HG02943 (cell line): ENCODE data around the gene NOS1AP.

Experiments
- ATAC-seq: cut with Tn5 transposase; IDR thresholded peaks from one replicate; pipeline ENCODE4 v1.9.1; 2021; ENCODE audit warnings: mild to moderate bottlenecking, low read depth, moderate library complexity; ENCODE audit not compliant: unreplicated experiment

NOS1AP gene

GRCh38 chr1:162235241-162235800 is 165.8 kb downstream of the NOS1AP start:
- ATAC-seq = no peak

GRCh38 chr1:162236201-162236600 is 166.7 kb downstream of the NOS1AP start:
- ATAC-seq = no peak

- ATAC-seq = no peak
These were observed 167.1 kb downstream of the NOS1AP start for GRCh38 chr1:162236618-162237017.

- ATAC-seq = no peak
These were observed 171.1 kb downstream of the NOS1AP start for GRCh38 chr1:162240577-162240976.

GRCh38 chr1:162242804-162243203 is 173.3 kb downstream of the NOS1AP start:
- no peak for ATAC-seq

GRCh38 chr1:162248854-162249535 is 179.5 kb downstream of the NOS1AP start:
- no peak for ATAC-seq

- ATAC-seq = no peak
These were observed 180.7 kb downstream of the NOS1AP start for GRCh38 chr1:162250004-162250730.

- no peak for ATAC-seq
These were observed 181.6 kb downstream of the NOS1AP start for GRCh38 chr1:162251102-162251501.

- no peak for ATAC-seq
These were observed 182.7 kb downstream of the NOS1AP start for GRCh38 chr1:162252214-162252613.

- no peak for ATAC-seq
These were observed 184.3 kb downstream of the NOS1AP start for GRCh38 chr1:162253790-162254189.

- ATAC-seq = no peak
These were observed 186.8 kb downstream of the NOS1AP start for GRCh38 chr1:162256287-162256686.

- ATAC-seq = no peak
These were observed 188.9 kb downstream of the NOS1AP start for GRCh38 chr1:162258394-162258793.

GRCh38 chr1:162259894-162260455 is 190.5 kb downstream of the NOS1AP start:
- ATAC-seq = no peak

- ATAC-seq = no peak
These were observed 194.6 kb downstream of the NOS1AP start for GRCh38 chr1:162264108-162264507.

GRCh38 chr1:162265983-162266382 is 196.5 kb downstream of the NOS1AP start:
- ATAC-seq = no peak

- ATAC-seq = no peak
These were observed 200.7 kb downstream of the NOS1AP start for GRCh38 chr1:162270016-162270770.

- no peak for ATAC-seq
These were observed 202.5 kb downstream of the NOS1AP start for GRCh38 chr1:162271972-162272371.

- ATAC-seq = no peak
These were observed 202.9 kb downstream of the NOS1AP start for GRCh38 chr1:162272419-162272818.

GRCh38 chr1:162275622-162276175 is 206.2 kb downstream of the NOS1AP start:
- no peak for ATAC-seq

- no peak for ATAC-seq
These were observed 207.0 kb downstream of the NOS1AP start for GRCh38 chr1:162276493-162276892.

GRCh38 chr1:162279136-162279498 is 209.6 kb downstream of the NOS1AP start:
- no peak for ATAC-seq
